ENCODE data around the gene CRX.
"Not testable (repeated sequence)": the region's sequence is repeated elsewhere in the genome, so short reads cannot be mapped to it uniquely, and the experiment has no call there.

GRCh38 chr19:47803148-47803547 lies 18.6 kb upstream of the CRX start:
- TF ChIP-seq, protein P1, sequence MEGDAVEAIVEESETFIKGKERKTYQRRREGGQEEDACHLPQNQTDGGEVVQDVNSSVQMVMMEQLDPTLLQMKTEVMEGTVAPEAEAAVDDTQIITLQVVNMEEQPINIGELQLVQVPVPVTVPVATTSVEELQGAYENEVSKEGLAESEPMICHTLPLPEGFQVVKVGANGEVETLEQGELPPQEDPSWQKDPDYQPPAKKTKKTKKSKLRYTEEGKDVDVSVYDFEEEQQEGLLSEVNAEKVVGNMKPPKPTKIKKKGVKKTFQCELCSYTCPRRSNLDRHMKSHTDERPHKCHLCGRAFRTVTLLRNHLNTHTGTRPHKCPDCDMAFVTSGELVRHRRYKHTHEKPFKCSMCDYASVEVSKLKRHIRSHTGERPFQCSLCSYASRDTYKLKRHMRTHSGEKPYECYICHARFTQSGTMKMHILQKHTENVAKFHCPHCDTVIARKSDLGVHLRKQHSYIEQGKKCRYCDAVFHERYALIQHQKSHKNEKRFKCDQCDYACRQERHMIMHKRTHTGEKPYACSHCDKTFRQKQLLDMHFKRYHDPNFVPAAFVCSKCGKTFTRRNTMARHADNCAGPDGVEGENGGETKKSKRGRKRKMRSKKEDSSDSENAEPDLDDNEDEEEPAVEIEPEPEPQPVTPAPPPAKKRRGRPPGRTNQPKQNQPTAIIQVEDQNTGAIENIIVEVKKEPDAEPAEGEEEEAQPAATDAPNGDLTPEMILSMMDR (conservative IDR thresholded peaks at IDR 0.05 in 1 of 2, IDR thresholded peaks at IDR 0.05 in 1 of 2; ENCODE audit: low read depth in 1 of 2, low read length in 2 of 2) = not testable (repeated sequence)
- not testable (repeated sequence) for TF ChIP-seq EZH2 (IDR thresholded peaks at IDR 0.05; ENCODE audit: low read length, missing control alignments)
